Measurements from ENCODE around the gene ACOT2.
"Not testable (repeated sequence)": the region's sequence is repeated elsewhere in the genome, so short reads cannot be mapped to it uniquely, and the experiment has no call there.

Gene ACOT2, protein sequence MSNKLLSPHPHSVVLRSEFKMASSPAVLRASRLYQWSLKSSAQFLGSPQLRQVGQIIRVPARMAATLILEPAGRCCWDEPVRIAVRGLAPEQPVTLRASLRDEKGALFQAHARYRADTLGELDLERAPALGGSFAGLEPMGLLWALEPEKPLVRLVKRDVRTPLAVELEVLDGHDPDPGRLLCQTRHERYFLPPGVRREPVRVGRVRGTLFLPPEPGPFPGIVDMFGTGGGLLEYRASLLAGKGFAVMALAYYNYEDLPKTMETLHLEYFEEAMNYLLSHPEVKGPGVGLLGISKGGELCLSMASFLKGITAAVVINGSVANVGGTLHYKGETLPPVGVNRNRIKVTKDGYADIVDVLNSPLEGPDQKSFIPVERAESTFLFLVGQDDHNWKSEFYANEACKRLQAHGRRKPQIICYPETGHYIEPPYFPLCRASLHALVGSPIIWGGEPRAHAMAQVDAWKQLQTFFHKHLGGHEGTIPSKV

GRCh38 chr14:73569185-73569958, at the start of gene ACOT2:
TSS of gene ACOT2 (plus strand) at chr14:73569213. CDS start at chr14:73569241, 28 bp downstream.
- peak; percentile 94 for DNase-seq

- DNase-seq = no peak
These were observed 47.8 kb upstream of the ACOT2 start for GRCh38 chr14:73521229-73521628.

DNA sequence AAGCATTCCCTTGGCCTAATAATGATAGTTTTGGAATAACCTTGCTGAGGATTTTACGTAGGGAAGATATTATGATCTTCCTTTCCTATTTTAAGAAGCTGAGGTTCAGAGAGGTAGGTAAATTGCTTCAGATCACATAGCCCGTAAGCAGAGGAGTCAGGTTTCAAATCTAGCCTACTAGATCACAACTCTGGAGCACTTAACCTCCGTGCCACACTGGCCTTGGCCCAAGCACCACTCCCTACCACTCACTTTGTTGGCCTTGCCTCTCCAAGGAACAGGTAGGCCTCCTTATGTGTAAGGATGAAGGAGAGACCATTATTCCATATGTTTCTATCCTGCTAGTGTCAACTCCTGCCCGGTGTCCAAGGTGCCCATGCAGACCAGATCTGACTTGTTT, 44.5 kb upstream of the ACOT2 start:
- DNase-seq = no peak

GRCh38 chr14:73526036-73526984, 42.7 kb upstream of the ACOT2 start:
- no peak for DNase-seq

DNA sequence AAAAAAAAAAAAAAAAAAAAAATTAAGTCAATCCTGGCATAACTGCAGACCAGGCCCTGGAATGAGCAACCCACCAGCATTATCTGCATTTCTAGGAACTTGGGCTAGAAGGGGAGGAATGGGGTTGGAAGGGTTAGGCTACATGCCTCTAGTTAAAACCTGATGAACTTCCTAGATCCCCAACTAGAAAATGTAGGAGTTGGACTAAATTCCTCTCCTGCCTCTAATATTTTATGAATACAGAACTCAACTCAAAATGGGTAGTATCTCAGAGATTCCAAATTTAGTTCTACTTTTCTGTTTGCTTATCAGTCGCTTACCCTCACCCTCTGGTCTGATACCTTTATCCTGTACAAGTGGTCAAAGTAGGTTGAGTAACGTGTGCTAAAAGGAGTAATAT, 39.7 kb upstream of the ACOT2 start:
- not testable (repeated sequence) for DNase-seq

DNA sequence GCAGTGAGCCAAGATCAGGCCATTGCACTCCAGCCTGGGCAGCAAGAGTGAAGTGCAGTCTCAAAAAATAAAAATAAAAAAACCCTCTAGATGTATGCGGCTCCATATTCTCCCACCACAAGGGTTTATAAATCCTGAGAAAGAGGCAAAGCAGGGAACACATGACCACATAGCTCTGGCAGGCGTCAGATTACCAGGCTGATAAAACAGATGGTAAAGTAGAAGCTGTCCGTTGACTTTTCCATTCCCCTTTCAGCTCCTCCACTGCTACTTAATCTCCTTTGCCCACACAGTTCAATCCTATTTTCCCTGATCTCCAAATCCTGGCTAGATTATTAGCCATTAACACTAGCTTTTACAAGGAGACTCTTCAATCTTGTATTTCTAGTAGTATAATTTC, 37.0 kb upstream of the ACOT2 start:
- not testable (repeated sequence) for DNase-seq

- peak; percentile 66 for DNase-seq
These were observed 31.6 kb upstream of the ACOT2 start for GRCh38 chr14:73537244-73538045.

- DNase-seq = peak; percentile 84
These were observed 30.0 kb upstream of the ACOT2 start for GRCh38 chr14:73539017-73539416.

- not testable (repeated sequence) for DNase-seq
These were observed 26.1 kb upstream of the ACOT2 start for GRCh38 chr14:73542961-73543360.

- DNase-seq = not testable (repeated sequence)
These were observed 23.7 kb upstream of the ACOT2 start for GRCh38 chr14:73545353-73545752.

- not testable (repeated sequence) for DNase-seq
These were observed 19.9 kb upstream of the ACOT2 start for GRCh38 chr14:73549097-73549496.

- not testable (repeated sequence) for DNase-seq
These were observed 19.0 kb upstream of the ACOT2 start for GRCh38 chr14:73549889-73550524.

DNA sequence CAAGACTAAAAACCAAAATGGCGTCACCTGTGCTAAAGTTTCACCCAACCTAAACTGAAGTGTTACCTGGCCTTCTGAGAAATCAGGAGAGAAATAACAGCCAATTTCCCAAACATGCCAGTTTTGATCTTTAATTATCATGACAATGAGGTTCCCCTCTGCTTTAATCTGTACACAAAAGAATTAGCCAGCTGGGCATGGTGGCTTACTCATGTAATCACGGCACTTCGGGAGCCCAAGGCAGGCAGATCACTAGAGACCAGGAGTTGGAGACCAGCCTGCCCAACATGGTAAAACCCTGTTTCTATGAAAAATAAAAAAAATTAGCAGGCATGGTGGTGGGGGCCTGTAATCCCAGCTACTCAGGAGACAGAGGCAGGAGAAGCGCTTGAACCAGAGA, 15.2 kb upstream of the ACOT2 start:
- DNase-seq = no peak

DNA sequence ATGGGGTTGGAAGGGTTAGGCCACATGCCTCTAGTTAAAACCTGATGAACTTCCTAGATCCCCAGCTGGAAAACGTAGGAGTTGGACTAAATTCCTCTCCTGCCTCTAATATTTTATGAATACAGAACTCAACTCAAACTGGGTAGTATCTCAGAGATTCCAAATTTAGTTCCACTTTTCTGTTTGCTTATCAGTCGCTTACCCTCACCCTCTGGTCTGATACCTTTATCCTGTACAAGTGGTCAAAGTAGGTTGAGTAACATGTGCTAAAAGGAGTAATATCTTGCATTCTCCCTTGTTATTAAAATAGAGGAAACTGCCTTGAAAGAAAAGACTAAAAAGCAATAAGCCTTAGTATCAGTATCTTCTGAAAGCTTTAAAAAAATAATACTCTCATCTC, 11.8 kb upstream of the ACOT2 start:
- not testable (repeated sequence) for DNase-seq

GRCh38 chr14:73558238-73558637, 10.8 kb upstream of the ACOT2 start:
- not testable (repeated sequence) for DNase-seq

DNA sequence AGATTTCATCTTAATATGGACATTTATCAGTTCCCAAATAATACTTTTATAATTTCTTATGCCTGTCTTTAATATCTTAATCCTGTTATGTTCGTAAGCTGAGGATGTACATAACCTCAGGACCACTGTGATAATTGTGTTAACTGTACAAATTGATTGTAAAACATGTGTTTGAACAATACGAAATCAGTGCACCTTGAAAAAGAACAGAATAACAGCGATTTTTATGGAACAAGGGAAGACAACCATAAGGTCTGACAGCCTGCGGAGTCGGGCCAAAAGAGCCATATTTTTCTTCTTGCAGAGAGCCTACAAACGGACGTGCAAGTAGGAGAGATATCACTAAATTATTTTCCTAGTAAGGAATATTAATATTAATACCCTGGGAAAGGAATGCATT, 6.8 kb upstream of the ACOT2 start:
- not testable (repeated sequence) for DNase-seq

GRCh38 chr14:73562696-73563095, 6.3 kb upstream of the ACOT2 start:
- not testable (repeated sequence) for DNase-seq

DNA sequence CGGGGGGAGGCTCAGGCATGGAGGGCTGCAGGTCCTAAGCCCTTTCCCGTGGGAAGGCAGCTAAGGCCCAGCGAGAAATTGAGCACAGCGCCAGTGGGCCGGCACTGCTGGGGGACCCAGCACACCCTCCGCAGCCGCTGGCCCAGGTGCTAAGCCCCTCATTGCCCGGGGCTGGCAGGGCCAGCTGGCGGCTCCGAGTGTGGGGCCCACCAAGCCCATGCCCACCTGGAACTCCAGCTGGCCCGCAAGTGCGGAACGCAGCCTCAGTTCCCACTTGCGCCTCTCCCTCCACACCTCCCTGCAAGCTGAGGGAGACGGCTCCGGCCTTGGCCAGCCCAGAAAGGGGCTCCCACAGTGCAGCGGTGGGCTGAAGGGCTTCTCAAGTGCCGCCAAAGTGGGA, 2.6 kb upstream of the ACOT2 start:
- not testable (repeated sequence) for DNase-seq

DNA sequence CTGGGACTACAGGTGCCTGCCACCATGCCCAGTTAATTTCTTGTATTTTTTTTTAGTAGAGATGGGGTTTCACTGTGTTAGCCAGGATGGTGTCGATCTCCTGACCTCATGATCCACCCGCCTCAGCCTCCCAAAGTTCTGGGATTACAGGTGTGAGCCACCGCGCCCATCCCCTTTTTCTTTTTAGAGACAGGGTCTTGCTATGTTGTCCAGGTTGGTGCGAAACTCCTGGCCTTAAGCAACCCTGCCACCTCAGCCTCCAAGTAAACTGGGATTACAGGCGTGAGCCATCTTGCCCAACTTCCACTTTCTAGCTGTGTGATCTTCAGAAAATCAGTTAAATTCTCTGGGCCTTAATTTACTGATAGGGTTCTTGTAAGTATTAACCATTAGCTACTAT, 2.1 kb upstream of the ACOT2 start:
- DNase-seq = peak; percentile 22

GRCh38 chr14:73567358-73567757, 1.7 kb upstream of the ACOT2 start:
- peak; percentile 31 for DNase-seq

Data from activated effector memory CD4-positive, alpha-beta T cell treated with anti-CD3 and anti-CD28 coated beads, Interleukin-2, amount 50 U/mL, for 16 hours (primary cell).